HUDEP-2 (cell line): Measurements from ENCODE around the gene AP1AR.
"Not testable (repeated sequence)": the region's sequence is repeated elsewhere in the genome, so short reads cannot be mapped to it uniquely, and the experiment has no call there.

Experiments
- DNase-seq, 76 experiments: peaks; one replicate each; lab custom pipeline; 2025; ENCODE audit not compliant: unreplicated experiment in 76 of 76; lab: John Stamatoyannopoulos, UW

AP1AR gene

GRCh38 chr4:112309263-112309791 lies 77.7 kb downstream of the AP1AR start:
- not testable (repeated sequence) for DNase-seq

GRCh38 chr4:112311516-112311915 lies 79.9 kb downstream of the AP1AR start:
- DNase-seq, result no peak

- DNase-seq, result no peak
These were observed 81.1 kb downstream of the AP1AR start for GRCh38 chr4:112312610-112313239.

- no peak for DNase-seq
These were observed 83.9 kb downstream of the AP1AR start for GRCh38 chr4:112315446-112315845.

- no peak for DNase-seq
These were observed 84.8 kb downstream of the AP1AR start for GRCh38 chr4:112316360-112316759.

GRCh38 chr4:112318239-112319142 lies 86.9 kb downstream of the AP1AR start:
- DNase-seq, result no peak
